GM20000 (cell line): Measurements from ENCODE around the gene IFNG.
"Not testable (repeated sequence)": the region's sequence is repeated elsewhere in the genome, so short reads cannot be mapped to it uniquely, and the experiment has no call there.

Experiments
- DNase-seq: peaks from one replicate; pipeline ENCODE4 v3.0.0; 2012; ENCODE audit warnings: low spot score
- TF ChIP-seq, protein P1 (sequence below): IDR thresholded peaks from 2 replicates; pipeline ENCODE4 v1.5.1; 2012; ENCODE audit warnings: mild to moderate bottlenecking, control low read depth; ENCODE audit errors: extremely low read depth, missing control alignments

The IFNG gene

GRCh38 chr12:68159681-68160304 is at the start of gene IFNG:
TSS of gene IFNG (minus strand) at chr12:68159740. CDS start at chr12:68159615, 125 bp downstream.
- TF ChIP-seq, protein P1, sequence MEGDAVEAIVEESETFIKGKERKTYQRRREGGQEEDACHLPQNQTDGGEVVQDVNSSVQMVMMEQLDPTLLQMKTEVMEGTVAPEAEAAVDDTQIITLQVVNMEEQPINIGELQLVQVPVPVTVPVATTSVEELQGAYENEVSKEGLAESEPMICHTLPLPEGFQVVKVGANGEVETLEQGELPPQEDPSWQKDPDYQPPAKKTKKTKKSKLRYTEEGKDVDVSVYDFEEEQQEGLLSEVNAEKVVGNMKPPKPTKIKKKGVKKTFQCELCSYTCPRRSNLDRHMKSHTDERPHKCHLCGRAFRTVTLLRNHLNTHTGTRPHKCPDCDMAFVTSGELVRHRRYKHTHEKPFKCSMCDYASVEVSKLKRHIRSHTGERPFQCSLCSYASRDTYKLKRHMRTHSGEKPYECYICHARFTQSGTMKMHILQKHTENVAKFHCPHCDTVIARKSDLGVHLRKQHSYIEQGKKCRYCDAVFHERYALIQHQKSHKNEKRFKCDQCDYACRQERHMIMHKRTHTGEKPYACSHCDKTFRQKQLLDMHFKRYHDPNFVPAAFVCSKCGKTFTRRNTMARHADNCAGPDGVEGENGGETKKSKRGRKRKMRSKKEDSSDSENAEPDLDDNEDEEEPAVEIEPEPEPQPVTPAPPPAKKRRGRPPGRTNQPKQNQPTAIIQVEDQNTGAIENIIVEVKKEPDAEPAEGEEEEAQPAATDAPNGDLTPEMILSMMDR, result no peak
- no peak for DNase-seq

DNA sequence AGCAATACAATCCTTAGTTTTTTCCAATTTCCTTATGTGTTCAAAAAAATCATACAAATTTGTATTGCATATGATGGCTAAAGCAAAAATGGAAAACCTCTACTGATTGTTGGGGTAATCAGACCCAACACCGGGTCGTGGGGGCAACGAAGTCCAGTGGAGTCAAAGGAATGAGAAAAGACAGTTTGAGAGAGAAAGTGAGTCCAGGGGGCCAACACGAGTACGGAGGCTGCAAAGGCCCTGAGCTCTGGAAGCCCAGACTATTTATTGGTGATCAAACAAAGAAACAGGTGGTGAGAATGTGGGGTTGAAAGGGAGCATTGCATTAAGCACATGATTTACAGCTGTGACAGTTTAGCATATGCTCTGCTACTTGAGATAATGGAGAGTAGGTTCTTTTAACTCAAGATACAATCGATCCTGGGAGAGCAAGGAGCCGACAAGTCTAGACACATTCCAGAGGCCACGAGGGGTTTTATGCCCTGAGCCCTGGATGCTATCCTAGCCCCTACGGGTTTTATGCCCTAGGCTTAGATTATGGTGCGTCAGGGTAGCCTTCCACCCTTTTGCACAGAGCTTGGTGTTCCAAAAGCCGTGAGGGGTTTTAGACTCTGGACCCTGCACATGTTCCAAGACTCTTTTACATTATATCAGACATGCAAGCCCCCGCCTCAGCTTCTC is 49.6 kb upstream of the IFNG start:
- DNase-seq, result not testable (repeated sequence)

DNA sequence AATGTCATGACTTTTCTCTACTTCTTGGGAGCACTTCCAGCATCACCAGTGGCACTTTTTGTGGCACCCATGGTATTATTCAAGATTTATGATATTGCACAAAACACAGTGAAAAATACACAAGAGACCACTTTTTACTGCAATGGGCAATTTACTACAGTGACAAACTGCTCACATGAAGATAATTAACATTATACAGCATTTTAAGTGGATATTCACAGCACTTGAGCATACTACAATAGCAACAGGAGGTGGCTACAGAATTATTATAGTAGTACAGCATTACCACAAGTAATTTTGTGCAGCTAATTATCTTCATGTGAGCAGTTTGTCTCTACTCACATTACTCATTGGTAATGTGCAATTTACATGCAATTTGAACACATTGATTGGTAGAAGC is 47.7 kb upstream of the IFNG start:
- no peak for DNase-seq
- TF ChIP-seq, protein P1, result no peak

- TF ChIP-seq, protein P1, result no peak
- DNase-seq, result no peak
Observed at GRCh38 chr12:68206446-68206845, 46.9 kb upstream of the IFNG start.

DNA sequence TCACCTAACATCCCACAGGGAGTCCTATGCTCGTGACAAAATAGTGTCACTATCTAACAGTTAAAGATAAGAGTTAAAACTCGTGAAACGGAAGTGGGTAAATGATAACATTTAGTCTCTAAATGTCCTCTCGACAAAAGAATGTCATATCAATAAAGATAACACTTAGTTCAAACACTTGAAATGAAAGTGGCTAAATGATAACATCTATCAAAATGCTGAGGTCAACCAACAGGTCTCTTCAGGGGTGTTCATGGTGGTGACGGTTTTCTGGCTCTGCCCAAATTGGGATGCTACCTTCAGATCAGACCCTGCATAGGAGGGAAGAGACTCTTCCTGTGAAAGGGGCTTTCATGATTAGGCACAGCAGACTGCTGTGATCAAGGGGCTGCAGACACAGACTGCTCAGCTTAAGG is 43.9 kb upstream of the IFNG start:
- TF ChIP-seq, protein P1, result no peak
- no peak for DNase-seq

- TF ChIP-seq, protein P1, result no peak
Observed at GRCh38 chr12:68200854-68201253, 41.3 kb upstream of the IFNG start.

GRCh38 chr12:68199127-68199526 is 39.6 kb upstream of the IFNG start:
- TF ChIP-seq, protein P1, result no peak
- no peak for DNase-seq

More at GRCh38 chr12:68200854-68201253, 41.3 kb upstream of the IFNG start:
- no peak for DNase-seq
